HG03439 (cell line): ENCODE measurements around the gene CCDC152.

ENCODE experiments used
- ATAC-seq: cut with Tn5 transposase; IDR thresholded peaks from one replicate; pipeline ENCODE4 v1.9.1; 2021; ENCODE audit warnings: mild to moderate bottlenecking, moderate library complexity; ENCODE audit not compliant: unreplicated experiment

Gene CCDC152

GRCh38 chr5:42779083-42779482, 22.5 kb downstream of the CCDC152 start:
- ATAC-seq: no peak

GRCh38 chr5:42781584-42781983, 25.0 kb downstream of the CCDC152 start:
- no peak for ATAC-seq

DNA sequence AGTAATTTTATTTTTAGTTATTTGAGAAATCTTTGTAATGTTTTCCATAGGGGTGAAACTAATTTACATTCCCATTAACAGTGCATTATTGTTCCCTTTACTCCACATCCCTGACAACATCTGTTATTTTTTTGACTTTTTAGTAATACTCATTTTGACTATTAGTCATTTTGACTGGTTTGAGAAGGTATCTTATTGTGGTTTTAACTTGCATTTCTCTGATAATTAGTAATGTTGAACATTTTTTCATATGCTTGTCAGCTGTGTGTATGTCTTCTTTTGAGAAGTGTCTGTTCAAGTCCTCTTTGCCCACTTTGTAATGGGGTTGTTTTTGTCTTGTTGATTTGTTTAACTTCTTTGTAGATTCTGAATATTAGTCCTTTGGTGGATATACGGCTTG, 27.5 kb downstream of the CCDC152 start:
- no peak for ATAC-seq

GRCh38 chr5:42785756-42786155, 29.1 kb downstream of the CCDC152 start:
- no peak for ATAC-seq

DNA sequence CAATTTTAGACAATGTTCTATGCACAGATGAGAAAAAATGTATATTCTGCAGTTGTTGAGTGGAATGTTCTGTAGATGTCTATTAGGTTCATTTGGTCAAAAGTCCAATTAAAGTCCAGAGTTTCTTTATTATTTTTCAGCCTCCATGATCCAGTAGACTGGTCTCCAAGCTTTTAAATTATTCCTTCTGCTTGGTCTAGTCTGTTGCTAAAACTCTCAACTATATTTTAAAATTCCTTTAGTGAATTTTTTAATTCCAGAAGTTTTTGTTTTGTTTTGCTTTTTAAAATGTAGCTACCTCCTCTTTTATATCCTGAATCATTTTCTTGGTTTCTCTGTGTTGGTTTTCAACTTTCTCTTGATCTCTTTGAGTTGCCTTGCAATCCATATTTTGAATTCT, 30.5 kb downstream of the CCDC152 start:
- ATAC-seq: no peak

GRCh38 chr5:42787845-42788244, 31.2 kb downstream of the CCDC152 start:
- ATAC-seq: no peak

GRCh38 chr5:42791151-42791550, 34.5 kb downstream of the CCDC152 start:
- no peak for ATAC-seq

- ATAC-seq: no peak
Observed at GRCh38 chr5:42798284-42799240, 41.9 kb downstream of the CCDC152 start.

DNA sequence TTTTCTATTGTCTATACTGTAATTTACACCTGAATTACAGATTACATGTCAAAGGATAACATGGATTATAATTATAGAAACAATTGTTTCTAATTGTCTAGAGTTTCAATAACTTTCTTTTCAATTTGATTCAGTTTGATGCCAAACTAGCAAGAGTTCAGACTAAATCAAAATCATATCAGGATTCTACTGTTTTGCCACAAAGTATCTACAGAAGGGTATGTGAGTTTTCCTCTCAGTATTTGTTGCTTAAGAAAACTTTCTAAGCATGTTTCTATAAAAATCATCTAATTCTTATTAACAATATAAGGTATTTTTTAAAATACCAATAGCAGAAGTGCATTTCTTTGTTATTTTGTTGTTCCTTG, 42.6 kb downstream of the CCDC152 start:
- no peak for ATAC-seq

GRCh38 chr5:42799668-42800114, 43.1 kb downstream of the CCDC152 start:
- ATAC-seq: no peak

- ATAC-seq: no peak
Observed at GRCh38 chr5:42800748-42801330, 44.2 kb downstream of the CCDC152 start.

- no peak for ATAC-seq
Observed at GRCh38 chr5:42801516-42802166, 45.0 kb downstream of the CCDC152 start.

- no peak for ATAC-seq
Observed at GRCh38 chr5:42804717-42805339, 48.2 kb downstream of the CCDC152 start.

- ATAC-seq: no peak
Observed at GRCh38 chr5:42806004-42806700, 49.5 kb downstream of the CCDC152 start.

GRCh38 chr5:42806701-42807262, 50.2 kb downstream of the CCDC152 start:
- ATAC-seq: no peak

DNA sequence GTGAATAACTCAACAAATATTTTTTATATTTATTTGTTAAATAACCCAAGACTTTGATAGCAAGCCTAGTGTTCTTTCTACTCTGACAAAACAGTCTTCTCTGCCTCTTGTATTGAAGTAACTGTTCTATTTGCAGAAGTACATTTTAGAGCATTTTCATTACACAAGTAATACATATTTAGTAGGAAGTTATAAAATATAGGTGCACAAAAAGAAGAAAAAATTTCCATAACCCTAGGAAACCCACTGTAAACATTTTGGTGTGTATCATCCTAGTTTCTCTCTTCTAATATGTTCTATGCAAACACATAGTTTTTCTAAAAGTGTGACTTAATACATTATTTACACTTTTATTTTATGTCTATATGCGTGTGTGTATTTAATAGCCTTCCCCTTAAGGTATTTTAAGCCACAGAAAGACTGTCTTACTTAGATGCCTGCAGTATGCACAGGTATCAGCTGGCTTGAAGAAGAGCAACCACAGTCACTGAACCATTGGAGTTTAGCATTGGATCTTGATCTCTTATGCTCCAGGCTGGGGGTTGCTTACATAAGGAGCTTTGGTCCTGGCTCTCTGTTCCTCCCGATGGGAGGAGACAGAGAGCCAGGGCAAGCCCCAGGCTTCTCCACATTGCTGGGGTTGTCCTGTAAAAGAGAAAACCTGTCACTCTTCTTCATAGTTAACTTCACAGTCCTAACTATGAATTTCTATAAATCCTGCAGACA, 51.3 kb downstream of the CCDC152 start:
- no peak for ATAC-seq

DNA sequence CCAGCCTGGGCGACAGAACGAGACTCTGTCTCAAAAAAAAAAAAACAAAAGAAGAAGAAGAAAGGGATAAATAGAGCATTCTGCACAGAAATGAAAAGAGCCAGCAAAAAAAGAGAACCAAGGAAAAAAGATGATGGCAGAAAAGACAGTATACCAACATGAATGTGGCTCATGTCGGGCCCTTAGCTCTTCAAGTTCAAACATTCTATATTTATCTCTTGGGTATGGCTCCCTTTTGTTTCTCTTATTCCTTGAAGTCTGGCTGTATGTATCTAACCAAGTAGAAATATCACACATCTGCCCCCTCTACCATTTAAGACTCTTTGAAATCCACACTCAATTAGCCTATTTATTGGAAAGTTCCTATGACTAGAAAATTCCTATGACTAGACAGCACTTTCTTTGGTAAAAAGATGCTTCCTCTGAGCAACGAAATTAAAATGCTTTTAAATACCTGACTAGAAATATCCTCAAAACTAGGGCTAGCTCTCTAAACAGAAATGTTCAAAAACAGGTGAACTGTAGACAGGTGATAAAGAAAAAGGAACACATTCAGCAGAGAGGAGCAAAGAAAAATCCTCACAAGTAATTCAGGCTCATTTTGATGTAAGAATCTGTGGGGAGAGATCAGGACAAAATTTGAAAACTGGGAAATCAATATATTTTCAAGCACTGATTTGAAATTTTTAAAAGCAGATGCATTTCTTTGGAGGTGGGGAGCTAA, 52.4 kb downstream of the CCDC152 start:
- ATAC-seq: no peak

- no peak for ATAC-seq
Observed at GRCh38 chr5:42810834-42811590, 54.4 kb downstream of the CCDC152 start.
